GM12878 (cell line): Measurements from ENCODE around the gene ARHGAP6. TPM values are rescaled to one million over a fixed set of nuclear protein-coding genes. Genes with fewer than 3 reads are reported as not detected.

Experiments used
- ATAC-seq: fragments of 200-7000 bp; cut with Tn5 transposase; 3 replicates; pipeline ENCODE4 v1.9.1; 2020; ENCODE audit warnings: mild to moderate bottlenecking, moderate library complexity
- BruUV-seq: library from RNA; stranded (reverse); fragments of 400-500 nt; replicated peaks from 2 replicates; lab custom pipeline; 2021; lab: Mats Ljungman, UMichigan
- CTCF ChIA-PET: fragments of 300-600 bp; sonication (Branson Sonifier 250); formaldehyde crosslinking; extraction: SDS; loops from one replicate; lab custom pipeline; 2021; ENCODE audit warnings: inconsistent platforms; lab: Yijun Ruan, JAX
- POLR2A ChIA-PET: fragments of 350-600 bp; formaldehyde crosslinking; extraction: SDS; loops from one replicate; lab custom pipeline; 2021; ENCODE audit warnings: inconsistent platforms; lab: Charles Lee
- RAD21 ChIA-PET: fragments of 300-600 bp; sonication (Branson Sonifier 250); formaldehyde crosslinking; loops from one replicate; lab custom pipeline; 2023; ENCODE audit warnings: antibody characterized with exemption; ENCODE audit not compliant: unreplicated experiment; lab: Charles Lee
- SMC1A ChIA-PET: fragments of 300-600 bp; sonication (Branson Sonifier 250); formaldehyde crosslinking; loops from one replicate; lab custom pipeline; 2023; ENCODE audit not compliant: unreplicated experiment, uncharacterized antibody; lab: Charles Lee
- DNase-seq: peaks from one replicate; pipeline ENCODE4 v3.0.0-alpha.2; 2011; ENCODE audit warnings: low read depth, low spot score
- FAIRE-seq: peaks from 3 replicates; lab custom pipeline; 2011; peaks lifted over from hg19 to GRCh38; lab: Jason Lieb, UNC
- H2AFZ ChIP-seq: 2 replicates; pipeline ENCODE4 v1.6.0; 2011; ENCODE audit warnings: low read depth, low read length, control low read depth; ENCODE audit not compliant: control insufficient read depth
- H3K27ac ChIP-seq: 2 replicates; pipeline ENCODE4 v1.5.1; 2011; ENCODE audit warnings: control low read depth; ENCODE audit not compliant: control insufficient read depth, insufficient read depth
- H3K27me3 ChIP-seq, 2 experiments: replicated peaks in 1 of 2; 2 replicates each; pipeline versions ENCODE4 v1.6.0 to v1.6.1; 2011; ENCODE audit warnings: low read length in 1 of 2; ENCODE audit not compliant: control insufficient read depth in 2 of 2, insufficient read depth in 2 of 2
- H3K36me3 ChIP-seq, 2 experiments: 2 replicates each; pipeline ENCODE4 v1.5.1; 2011; ENCODE audit warnings: low read length in 1 of 2; ENCODE audit not compliant: control insufficient read depth in 2 of 2, insufficient read depth in 2 of 2
- H3K4me1 ChIP-seq: 2 replicates; pipeline ENCODE4 v1.6.1; 2011; ENCODE audit warnings: mild to moderate bottlenecking, low read length, moderate library complexity, mixed read lengths; ENCODE audit not compliant: control insufficient read depth, insufficient read depth
- H3K4me2 ChIP-seq: 2 replicates; pipeline ENCODE4 v1.6.0; 2011; ENCODE audit warnings: control low read depth; ENCODE audit not compliant: control insufficient read depth, insufficient read depth
- H3K4me3 ChIP-seq: fragments of 200-600 bp; sonication (generic); 2 replicates; pipeline ENCODE4 v1.5.1; 2016
- H3K79me2 ChIP-seq: 2 replicates; pipeline ENCODE4 v1.6.0; 2011; ENCODE audit warnings: low read length; ENCODE audit not compliant: control insufficient read depth, insufficient read depth
- H3K9ac ChIP-seq: 2 replicates; pipeline ENCODE4 v1.8.0; 2011; ENCODE audit warnings: low read length, control low read depth, mixed read lengths; ENCODE audit not compliant: control insufficient read depth, insufficient read depth
- H3K9me3 ChIP-seq: replicated peaks from 3 replicates; pipeline ENCODE4 v1.5.1; 2011; ENCODE audit warnings: mild to moderate bottlenecking, low read length; ENCODE audit not compliant: control insufficient read depth, insufficient read depth
- H4K20me1 ChIP-seq: 2 replicates; pipeline ENCODE4 v1.6.0; 2011; ENCODE audit not compliant: control insufficient read depth, insufficient read depth
- BCLAF1 ChIP-seq: fragments of 450-650 bp; IDR thresholded peaks from 2 replicates; pipeline ENCODE4 v1.6.1; 2017; ENCODE audit warnings: antibody characterized with exemption, mild to moderate bottlenecking, moderate library complexity
- BMI1 ChIP-seq: fragments of 450-650 bp; IDR thresholded peaks from 2 replicates; pipeline ENCODE4 v1.6.1; 2016; ENCODE audit warnings: mild to moderate bottlenecking, moderate library complexity, borderline replicate concordance
- ESRRA ChIP-seq: IDR thresholded peaks from 2 replicates; pipeline ENCODE4 v1.6.1; 2012; ENCODE audit warnings: mild to moderate bottlenecking, low read length, improper control_type of control experiment
- FOXM1 ChIP-seq: IDR thresholded peaks from 2 replicates; pipeline ENCODE4 v1.6.1; 2012; ENCODE audit warnings: low read depth, mild to moderate bottlenecking, inconsistent platforms, low read length, moderate library complexity
- IKZF1 ChIP-seq: fragments of 450-650 bp; conservative IDR thresholded peaks from 2 replicates; pipeline ENCODE4 v1.6.1; 2017; ENCODE audit warnings: antibody characterized with exemption, mild to moderate bottlenecking
- MEF2A ChIP-seq: IDR thresholded peaks from 2 replicates; pipeline ENCODE4 v1.6.1; 2011; ENCODE audit warnings: low read depth, mild to moderate bottlenecking, low read length, moderate library complexity; ENCODE audit not compliant: insufficient read depth
- PAX8 ChIP-seq: fragments of 450-650 bp; IDR thresholded peaks from 2 replicates; pipeline ENCODE4 v1.6.1; 2017; ENCODE audit warnings: mild to moderate bottlenecking, moderate library complexity
- POLR2AphosphoS2 ChIP-seq: IDR thresholded peaks from 2 replicates; pipeline ENCODE4 v1.6.1; 2011; ENCODE audit warnings: low read depth, mild to moderate bottlenecking, low read length, improper control_type of control experiment, moderate library complexity
- ZBED1 ChIP-seq: IDR thresholded peaks from 2 replicates; pipeline ENCODE4 v1.6.1; 2016; ENCODE audit warnings: borderline replicate concordance
- WGBS: methylation state at CpG from one replicate; pipeline ENCODE4 v1.1.6; 2016; ENCODE audit warnings: low lambda C conversion rate; ENCODE audit not compliant: insufficient replicate concordance, insufficient coverage; ENCODE audit errors: missing lambda C conversion rate; 5-methylcytosine and 5-hydroxymethylcytosine counted together
- in situ Hi-C: fragments of 300-500 bp; cut with MboI; formaldehyde crosslinking; loops from 9 replicates; pipeline ENCODE4 v1.14.3; 2018; ENCODE audit warnings: mixed read lengths
- intact Hi-C: fragments of 100-400 bp; cut with micrococcal nuclease; formaldehyde crosslinking; loops from one replicate; pipeline ENCODE4 v1.14.2; 2022; ENCODE audit not compliant: unreplicated experiment
- polyA plus RNA-seq, 11 experiments: library from polyadenylated mRNA; depleted of rRNA in 4 of 11; unstranded in 6 of 11; stranded (reverse) in 5 of 11; fragments of >200 nt; fragmentation: Nextera tagmentation in 4 of 11; fragmentation: Illumina TruSeq in 1 of 11; extraction: Ambion mirVana in 4 of 11; extraction: Trizol in 1 of 11; gene quantifications; 1 replicate in 1 of 11; 2 replicates in 10 of 11; pipeline versions ENCODE4 v1.2.1 to v1.2.3, GENCODE V29; 2011 to 2016; ENCODE audit warnings: inconsistent platforms in 2 of 11, missing spikeins in 2 of 11, low read depth in 1 of 11
- total RNA-seq, 4 experiments: library from RNA; depleted of rRNA in 3 of 4; stranded (reverse); fragments of >200 nt in 3 of 4; fragmentation: Illumina TruSeq in 1 of 4; extraction: Trizol in 1 of 4; gene quantifications; 2 replicates each; pipeline versions ENCODE4 v1.2.1 to v1.2.3, GENCODE V29; 2013 to 2021

Gene ARHGAP6
- total and polyA plus RNA-seq, 10 of the 15 experiments (the other 5 are each of a cell fraction or from before 2014, with no cell fraction given) = 0.20 to 1.8 (median 0.76) TPM

- H3K27me3 ChIP-seq = no peaks in the 10 kb centered on the region
- H3K9ac ChIP-seq = no peak overlapping the region
- WGBS = 50% methylated on average over 5 of the region's 5 CpGs
- H2AFZ ChIP-seq = no peak overlapping the region
- H3K27ac ChIP-seq = no peak overlapping the region
- no peaks in the 10 kb centered on the region for H3K9me3 ChIP-seq
- no peak for FAIRE-seq
- intact Hi-C loops = no loop called here
- POLR2A ChIA-PET = no interaction called here
- peaks cover 1 to 2% of the 10 kb centered on the region in 2 experiments; a peak in 1 of 4 replicates for H3K36me3 ChIP-seq
- H3K4me1 ChIP-seq = no peaks in the 10 kb centered on the region
- no peak for TF ChIP-seq IKZF1
- no peak for TF ChIP-seq MEF2A
- TF ChIP-seq POLR2AphosphoS2 = no peak
- no peak for TF ChIP-seq BMI1
- no peak for TF ChIP-seq PAX8
- TF ChIP-seq ESRRA = no peak
- TF ChIP-seq BCLAF1 = no peak
- no peak for TF ChIP-seq FOXM1
- TF ChIP-seq ZBED1 = no peak
- SMC1A ChIA-PET = interaction anchor here (1.0 kb wide), 1 partner anchor 407 kb away, joined by 3 read pairs; no protein-coding TSS in a partner anchor
- no peak for DNase-seq
- RAD21 ChIA-PET = no interaction called here
- H4K20me1 ChIP-seq = no peaks in the 10 kb centered on the region
- no peaks in the 10 kb centered on the region for H3K79me2 ChIP-seq
- CTCF ChIA-PET = interaction anchor here (0.7 to 3.8 kb wide), 2 partner anchors 12 to 400 kb away, joined by 3 to 23 read pairs; no protein-coding TSS in a partner anchor
- H3K4me2 ChIP-seq = no peak overlapping the region
- in situ Hi-C loops = no loop called here
- H3K4me3 ChIP-seq = no peak overlapping the region
- no TSS peak for BruUV-seq
- ATAC-seq = no peak
Measured at GRCh38 chrX:11125060-11125459, 540.7 kb downstream of the ARHGAP6 start.
